Measurements from ENCODE around the gene ZNF761.

DNA sequence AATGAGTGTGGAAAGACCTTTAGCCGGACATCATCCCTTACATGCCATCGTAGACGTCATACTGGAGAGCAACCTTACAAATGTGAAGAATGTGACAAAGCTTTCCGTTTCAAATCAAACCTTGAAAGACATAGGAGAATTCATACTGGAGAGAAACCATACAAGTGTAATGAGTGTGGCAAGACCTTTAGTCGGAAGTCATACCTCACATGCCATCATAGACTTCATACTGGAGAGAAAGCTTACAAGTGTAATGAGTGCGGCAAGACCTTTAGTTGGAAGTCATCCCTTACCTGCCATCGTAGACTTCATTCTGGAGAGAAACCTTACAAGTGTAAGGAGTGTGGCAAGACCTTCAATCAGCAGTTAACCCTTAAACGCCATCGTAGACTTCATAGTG is 24.0 kb downstream of the ZNF761 start:
- TF ChIP-seq, protein P1, sequence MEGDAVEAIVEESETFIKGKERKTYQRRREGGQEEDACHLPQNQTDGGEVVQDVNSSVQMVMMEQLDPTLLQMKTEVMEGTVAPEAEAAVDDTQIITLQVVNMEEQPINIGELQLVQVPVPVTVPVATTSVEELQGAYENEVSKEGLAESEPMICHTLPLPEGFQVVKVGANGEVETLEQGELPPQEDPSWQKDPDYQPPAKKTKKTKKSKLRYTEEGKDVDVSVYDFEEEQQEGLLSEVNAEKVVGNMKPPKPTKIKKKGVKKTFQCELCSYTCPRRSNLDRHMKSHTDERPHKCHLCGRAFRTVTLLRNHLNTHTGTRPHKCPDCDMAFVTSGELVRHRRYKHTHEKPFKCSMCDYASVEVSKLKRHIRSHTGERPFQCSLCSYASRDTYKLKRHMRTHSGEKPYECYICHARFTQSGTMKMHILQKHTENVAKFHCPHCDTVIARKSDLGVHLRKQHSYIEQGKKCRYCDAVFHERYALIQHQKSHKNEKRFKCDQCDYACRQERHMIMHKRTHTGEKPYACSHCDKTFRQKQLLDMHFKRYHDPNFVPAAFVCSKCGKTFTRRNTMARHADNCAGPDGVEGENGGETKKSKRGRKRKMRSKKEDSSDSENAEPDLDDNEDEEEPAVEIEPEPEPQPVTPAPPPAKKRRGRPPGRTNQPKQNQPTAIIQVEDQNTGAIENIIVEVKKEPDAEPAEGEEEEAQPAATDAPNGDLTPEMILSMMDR (IDR thresholded peaks at IDR 0.05) = no peak
- no peak for TF ChIP-seq POLR2A (IDR thresholded peaks at IDR 0.05)

All from thyroid gland (tissue), 4 donors.